ENCODE results near the gene COL12A1. TPM values are rescaled to one million over a fixed set of nuclear protein-coding genes. Genes with fewer than 3 reads are reported as not detected.

The COL12A1 gene
- total and polyA plus RNA-seq, 2 donors (not counting 1 experiment from before 2014, with no cell fraction given) = not detected

DNA sequence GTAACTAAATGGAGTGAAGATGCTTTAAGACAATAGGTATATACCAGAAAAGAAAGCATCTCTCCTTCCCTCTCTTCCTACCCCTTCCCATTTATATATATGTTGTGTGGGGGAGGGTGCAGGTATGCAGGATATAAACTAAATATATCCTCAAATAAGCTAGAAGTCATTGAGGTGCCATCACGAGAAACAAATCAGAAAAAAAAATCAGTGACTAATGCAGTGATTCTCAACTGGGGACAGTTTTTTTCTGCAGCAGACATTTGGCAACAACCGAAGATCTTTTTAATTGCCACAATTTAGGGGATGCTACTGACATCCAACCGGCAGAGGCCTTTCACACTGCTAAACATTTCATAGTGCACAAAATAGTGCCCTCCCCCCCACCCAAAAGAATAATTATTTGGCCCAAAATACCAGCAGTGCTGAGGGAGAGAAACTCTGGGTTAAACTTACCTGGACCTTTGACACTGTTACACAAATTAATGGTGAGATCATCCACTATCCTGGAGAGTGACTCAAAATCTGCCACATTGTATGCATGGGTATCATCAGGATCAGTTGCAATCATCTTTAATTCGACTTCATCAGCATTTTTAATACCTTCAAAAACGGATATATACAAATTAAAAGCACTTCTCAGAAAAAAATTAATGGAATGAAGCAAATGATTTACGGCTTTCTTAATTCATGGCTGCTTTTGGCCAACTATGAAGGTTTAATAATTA, 55.0 kb downstream of the COL12A1 start:
- CTCF ChIA-PET = no interaction called here
- Mint-ChIP-seq H3K4me1 (no peaks in the 10 kb centered on the region), H3K4me3 (no peak overlapping the region), H3K27me3 (peaks cover 3% of the 10 kb centered on the region), H3K27ac (no peak overlapping the region), H3K9me3 (ENCODE audit: insufficient read depth) (no peaks in the 10 kb centered on the region)
- no peaks in the 10 kb centered on the region for H3K9me3 ChIP-seq (ENCODE audit: control extremely low read depth in 1 of 3, control insufficient read depth in 2 of 3, insufficient read depth in 1 of 3, low read length in 2 of 3)
- no peak for TF ChIP-seq EZH2 (IDR thresholded peaks at IDR 0.05; ENCODE audit: borderline replicate concordance, insufficient read depth, low read depth, low read length, poor library complexity, severe bottlenecking)
- TF ChIP-seq, protein P1, sequence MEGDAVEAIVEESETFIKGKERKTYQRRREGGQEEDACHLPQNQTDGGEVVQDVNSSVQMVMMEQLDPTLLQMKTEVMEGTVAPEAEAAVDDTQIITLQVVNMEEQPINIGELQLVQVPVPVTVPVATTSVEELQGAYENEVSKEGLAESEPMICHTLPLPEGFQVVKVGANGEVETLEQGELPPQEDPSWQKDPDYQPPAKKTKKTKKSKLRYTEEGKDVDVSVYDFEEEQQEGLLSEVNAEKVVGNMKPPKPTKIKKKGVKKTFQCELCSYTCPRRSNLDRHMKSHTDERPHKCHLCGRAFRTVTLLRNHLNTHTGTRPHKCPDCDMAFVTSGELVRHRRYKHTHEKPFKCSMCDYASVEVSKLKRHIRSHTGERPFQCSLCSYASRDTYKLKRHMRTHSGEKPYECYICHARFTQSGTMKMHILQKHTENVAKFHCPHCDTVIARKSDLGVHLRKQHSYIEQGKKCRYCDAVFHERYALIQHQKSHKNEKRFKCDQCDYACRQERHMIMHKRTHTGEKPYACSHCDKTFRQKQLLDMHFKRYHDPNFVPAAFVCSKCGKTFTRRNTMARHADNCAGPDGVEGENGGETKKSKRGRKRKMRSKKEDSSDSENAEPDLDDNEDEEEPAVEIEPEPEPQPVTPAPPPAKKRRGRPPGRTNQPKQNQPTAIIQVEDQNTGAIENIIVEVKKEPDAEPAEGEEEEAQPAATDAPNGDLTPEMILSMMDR (IDR thresholded peaks at IDR 0.05) = no peak
- no peak overlapping the region for H3K9ac ChIP-seq (ENCODE audit: low read length)
- no peak overlapping the region for H2AFZ ChIP-seq (ENCODE audit: insufficient read depth, low read depth, low read length, poor library complexity, severe bottlenecking)
- POLR2A ChIA-PET = no interaction called here
- ATAC-seq (ENCODE audit: low read depth) (no peak), DNase-seq (no peak)
- H3K4me3 ChIP-seq (ENCODE audit: control extremely low read depth in 1 of 5, extremely low read depth in 1 of 5, insufficient read depth in 1 of 5, low read depth in 2 of 5, low read length in 4 of 5) = no peak overlapping the region
- H3K36me3 ChIP-seq (replicated peaks in 1 of 2; ENCODE audit: control extremely low read depth in 1 of 2, control insufficient read depth in 1 of 2, extremely low read depth in 1 of 2, insufficient read depth in 2 of 2, low read length in 1 of 2) = no peaks in the 10 kb centered on the region
- H3K4me2 ChIP-seq (replicated peaks; ENCODE audit: low read depth, low read length, poor library complexity, severe bottlenecking) = no peak overlapping the region
- H3K27ac ChIP-seq (ENCODE audit: low read length in 2 of 2) = no peak overlapping the region
- no peaks in the 10 kb centered on the region for H3K27me3 ChIP-seq (replicated peaks in 1 of 4; ENCODE audit: control extremely low read depth in 1 of 4, control insufficient read depth in 3 of 4, insufficient read depth in 4 of 4, low read length in 3 of 4)
- H4K20me1 ChIP-seq (ENCODE audit: control insufficient read depth, insufficient read depth, low read length, poor library complexity, severe bottlenecking) = no peaks in the 10 kb centered on the region
- intact Hi-C loops (cut with micrococcal nuclease) = no loop called here
- 83% methylated on average over 1 of the region's 6 CpGs for WGBS (ENCODE audit: insufficient coverage)
- H3K4me1 ChIP-seq (ENCODE audit: control insufficient read depth in 2 of 2, insufficient read depth in 2 of 2, low read length in 2 of 2) = no peaks in the 10 kb centered on the region
- H3K79me2 ChIP-seq (ENCODE audit: control insufficient read depth, insufficient read depth, low read length) = no peaks in the 10 kb centered on the region

- DNase-seq (no peak), ATAC-seq (ENCODE audit: low read depth) (no peak)
- Mint-ChIP-seq H3K9me3 (ENCODE audit: insufficient read depth) (no peaks in the 10 kb centered on the region), H3K27me3 (peaks cover 3% of the 10 kb centered on the region), H3K4me3 (no peak overlapping the region), H3K27ac (no peak overlapping the region), H3K4me1 (no peaks in the 10 kb centered on the region)
- Histone ChIP-seq H3K4me3 (ENCODE audit: control extremely low read depth in 1 of 5, extremely low read depth in 1 of 5, insufficient read depth in 1 of 5, low read depth in 2 of 5, low read length in 4 of 5) (no peak overlapping the region), H3K36me3 (replicated peaks in 1 of 2; ENCODE audit: control extremely low read depth in 1 of 2, control insufficient read depth in 1 of 2, extremely low read depth in 1 of 2, insufficient read depth in 2 of 2, low read length in 1 of 2) (no peaks in the 10 kb centered on the region), H3K79me2 (ENCODE audit: control insufficient read depth, insufficient read depth, low read length) (no peaks in the 10 kb centered on the region), H4K20me1 (ENCODE audit: control insufficient read depth, insufficient read depth, low read length, poor library complexity, severe bottlenecking) (no peaks in the 10 kb centered on the region), H3K4me1 (ENCODE audit: control insufficient read depth in 2 of 2, insufficient read depth in 2 of 2, low read length in 2 of 2) (no peaks in the 10 kb centered on the region), H3K4me2 (replicated peaks; ENCODE audit: low read depth, low read length, poor library complexity, severe bottlenecking) (no peak overlapping the region), H2AFZ (ENCODE audit: insufficient read depth, low read depth, low read length, poor library complexity, severe bottlenecking) (no peak overlapping the region), H3K9ac (ENCODE audit: low read length) (no peak overlapping the region), H3K9me3 (ENCODE audit: control extremely low read depth in 1 of 3, control insufficient read depth in 2 of 3, insufficient read depth in 1 of 3, low read length in 2 of 3) (no peaks in the 10 kb centered on the region), H3K27ac (ENCODE audit: low read length in 2 of 2) (no peak overlapping the region), H3K27me3 (replicated peaks in 1 of 4; ENCODE audit: control extremely low read depth in 1 of 4, control insufficient read depth in 3 of 4, insufficient read depth in 4 of 4, low read length in 3 of 4) (no peaks in the 10 kb centered on the region)
- POLR2A ChIA-PET = no interaction called here
- no peak for TF ChIP-seq EZH2 (IDR thresholded peaks at IDR 0.05; ENCODE audit: borderline replicate concordance, insufficient read depth, low read depth, low read length, poor library complexity, severe bottlenecking)
- TF ChIP-seq, protein P1 (IDR thresholded peaks at IDR 0.05) = no peak
- intact Hi-C loops (cut with micrococcal nuclease) = no loop called here
- CTCF ChIA-PET = no interaction called here
Measured at GRCh38 chr6:75149696-75150095, 56.2 kb downstream of the COL12A1 start.

Data from B cell (primary cell).